GM21528 (cell line): ENCODE measurements around the gene NEURL4.
"Not testable (repeated sequence)": the region's sequence is repeated elsewhere in the genome, so short reads cannot be mapped to it uniquely, and the experiment has no call there.

Experiments
- ATAC-seq: cut with Tn5 transposase; IDR thresholded peaks from one replicate; pipeline ENCODE4 v1.9.1; 2021; ENCODE audit warnings: mild to moderate bottlenecking, moderate library complexity; ENCODE audit not compliant: unreplicated experiment, low FRiP score

The NEURL4 gene

GRCh38 chr17:7347630-7348477 is 18.7 kb upstream of the NEURL4 start:
- no peak for ATAC-seq

- ATAC-seq: no peak
Observed at GRCh38 chr17:7346761-7347614, 17.9 kb upstream of the NEURL4 start.

DNA sequence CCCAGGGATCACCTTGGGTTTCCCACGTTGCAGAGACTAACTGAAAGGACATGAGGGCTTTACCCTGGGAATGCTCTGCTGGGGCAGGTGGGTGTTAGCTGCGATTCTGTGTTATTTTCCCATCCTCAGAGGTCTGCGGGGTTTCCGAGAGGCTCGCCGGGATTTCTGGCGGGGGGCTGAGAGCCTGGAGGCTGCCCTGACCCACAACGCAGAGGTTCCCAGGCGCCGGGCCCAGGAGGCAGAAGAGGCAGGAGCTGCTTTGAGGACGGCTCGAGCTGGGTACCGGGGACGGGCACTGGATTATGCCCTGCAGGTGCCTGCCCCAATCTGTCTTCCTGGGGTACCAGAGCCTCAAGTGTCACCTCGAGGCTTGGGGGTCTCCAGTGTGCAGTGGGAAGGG is 14.1 kb upstream of the NEURL4 start:
- ATAC-seq: no peak

DNA sequence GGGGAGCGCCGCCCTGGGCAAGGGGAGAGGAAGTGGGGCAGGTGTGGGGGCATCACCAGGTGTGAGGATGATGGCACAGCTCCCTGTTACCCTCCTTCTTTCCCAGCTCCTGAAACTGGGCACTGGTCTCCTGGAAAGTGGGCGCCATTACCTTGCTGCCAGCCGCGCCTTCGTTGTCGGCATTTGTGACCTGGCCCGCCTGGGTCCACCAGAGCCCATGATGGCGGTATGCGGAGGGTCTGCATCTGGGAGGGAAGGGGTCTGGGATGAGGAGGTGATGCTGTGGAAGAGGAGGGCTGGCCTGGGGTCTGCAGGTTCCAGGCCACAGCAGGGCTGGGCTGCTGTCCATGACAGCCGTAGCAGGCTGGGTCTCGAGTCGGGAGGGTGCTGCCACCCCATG is 12.7 kb upstream of the NEURL4 start:
- ATAC-seq: no peak

- ATAC-seq: no peak
Observed at GRCh38 chr17:7340179-7340578, 11.0 kb upstream of the NEURL4 start.

GRCh38 chr17:7337600-7337999 is 8.5 kb upstream of the NEURL4 start:
- not testable (repeated sequence) for ATAC-seq

DNA sequence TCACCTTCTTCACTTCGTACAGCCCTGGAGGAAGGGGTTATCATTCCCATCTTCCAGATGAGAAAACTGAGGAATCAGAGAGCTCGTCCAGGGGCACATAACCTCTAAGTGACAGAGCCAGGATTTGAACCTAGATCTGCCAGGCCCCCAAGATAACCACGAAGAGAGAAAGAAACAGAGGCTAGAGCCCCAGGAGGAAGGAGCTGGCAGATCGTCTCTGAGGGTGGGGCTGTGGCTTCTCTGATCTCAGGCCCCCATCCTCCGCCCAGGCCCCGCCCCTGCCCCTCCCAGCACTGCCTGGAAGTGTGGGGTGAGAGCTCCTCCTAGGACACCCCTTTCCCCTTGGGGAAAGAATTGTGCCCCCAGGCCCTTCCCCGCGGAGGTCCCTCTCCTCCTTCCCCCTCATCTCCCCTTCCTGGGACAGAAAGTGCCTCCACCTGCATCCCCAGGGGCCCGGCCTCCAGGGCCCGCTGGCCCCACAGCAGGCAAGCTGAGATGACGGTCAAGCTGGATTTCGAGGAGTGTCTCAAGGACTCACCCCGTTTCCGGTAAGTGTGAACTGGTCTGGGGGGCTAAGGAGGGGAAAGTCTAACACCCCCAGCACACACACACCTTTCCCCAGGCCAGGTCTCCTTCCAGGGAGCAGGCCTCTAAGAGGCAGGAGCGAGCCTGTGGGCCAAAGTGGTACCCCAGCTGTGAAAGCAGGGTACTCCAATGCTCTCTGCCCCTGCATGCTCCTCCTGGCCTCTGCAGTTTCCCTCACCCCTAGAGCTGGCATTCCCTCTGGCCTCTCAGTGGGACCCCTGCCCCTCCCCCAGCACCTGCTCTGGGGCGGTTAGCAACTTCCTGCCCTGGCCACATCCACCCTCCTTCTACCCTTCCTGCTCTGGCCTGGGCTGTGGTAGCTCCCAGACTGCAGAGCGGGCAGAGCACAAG is 7.4 kb upstream of the NEURL4 start, which contains the start of gene ACAP1:
Gene ACAP1, plus strand, starts transcription at position 290 of the 936 bp plus-strand sequence. Its CDS starts 206 bp downstream, at position 496.
- no peak for ATAC-seq

DNA sequence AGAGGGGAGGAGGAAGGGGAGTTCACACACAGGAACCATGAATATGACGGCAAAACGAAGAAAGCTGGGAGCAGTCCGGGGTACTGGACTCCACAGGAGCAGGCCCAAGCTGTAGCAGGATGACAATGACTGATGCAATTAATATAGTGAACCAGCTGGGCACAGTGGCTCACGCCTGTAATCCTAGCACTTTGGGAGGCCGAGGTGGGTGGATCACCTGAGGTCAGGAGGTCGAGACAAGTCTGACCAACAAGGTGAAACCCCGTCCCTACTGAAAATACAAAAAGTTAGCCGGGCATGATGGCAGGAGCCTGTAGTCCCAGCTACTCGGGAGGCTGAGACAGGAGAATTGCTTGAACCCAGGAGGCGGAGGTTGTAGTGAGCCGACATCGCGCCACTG is 6.6 kb upstream of the NEURL4 start:
- not testable (repeated sequence) for ATAC-seq

DNA sequence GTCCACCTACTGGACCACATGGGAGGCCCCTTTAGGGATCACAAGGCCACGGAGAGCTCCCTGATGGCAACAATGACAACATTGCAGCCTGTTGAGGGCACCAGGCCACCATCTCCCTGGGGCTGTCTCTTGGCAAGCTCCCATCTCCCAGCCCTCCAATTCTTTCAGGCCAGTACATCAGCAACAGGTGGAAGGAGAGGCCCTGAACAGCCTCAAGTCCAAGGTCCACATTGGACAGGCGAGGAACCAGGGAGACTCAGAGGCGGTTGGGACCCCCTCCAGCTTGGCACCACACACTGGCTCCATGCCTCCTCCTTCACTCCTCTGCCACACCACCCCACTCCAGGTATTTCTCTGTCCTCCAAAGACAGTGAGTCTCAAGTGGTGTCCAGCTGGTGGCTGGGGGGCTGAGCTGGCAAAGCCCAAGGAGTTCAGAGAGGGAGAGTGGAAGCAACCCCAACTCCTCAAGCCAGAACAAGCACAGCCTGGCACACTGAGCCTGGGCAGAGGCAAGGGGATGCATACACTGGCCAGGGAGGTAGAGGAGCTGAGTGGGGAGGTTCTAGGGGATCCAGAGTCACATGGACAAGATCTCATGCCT is 5.9 kb upstream of the NEURL4 start:
- no peak for ATAC-seq

GRCh38 chr17:7332600-7333069 is 3.5 kb upstream of the NEURL4 start:
- ATAC-seq: not testable (repeated sequence)

- no peak for ATAC-seq
Observed at GRCh38 chr17:7332111-7332510, 3.0 kb upstream of the NEURL4 start.

DNA sequence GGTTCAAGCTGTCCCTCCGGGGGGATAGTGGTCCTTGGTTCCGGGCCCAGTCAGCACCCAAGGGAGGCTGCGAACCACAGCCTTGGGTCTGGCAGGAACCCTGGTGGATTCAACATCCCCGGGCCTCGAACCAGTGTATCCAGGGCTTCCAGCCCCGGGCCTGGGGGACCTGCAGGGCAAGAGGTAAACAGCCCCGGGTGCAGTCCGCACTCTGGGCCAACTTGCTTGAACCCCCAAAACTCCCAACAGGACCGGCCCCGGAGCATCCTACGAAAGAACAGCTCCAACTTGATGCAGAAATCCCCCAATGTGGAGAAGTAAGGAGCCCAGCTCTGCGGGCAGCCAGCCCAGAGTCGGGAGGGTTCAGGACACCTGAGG is 1.5 kb upstream of the NEURL4 start:
- ATAC-seq: peak; percentile 1

- ATAC-seq: peak; percentile 41
Observed at GRCh38 chr17:7329997-7330637, 982 bp upstream of the NEURL4 start.

DNA sequence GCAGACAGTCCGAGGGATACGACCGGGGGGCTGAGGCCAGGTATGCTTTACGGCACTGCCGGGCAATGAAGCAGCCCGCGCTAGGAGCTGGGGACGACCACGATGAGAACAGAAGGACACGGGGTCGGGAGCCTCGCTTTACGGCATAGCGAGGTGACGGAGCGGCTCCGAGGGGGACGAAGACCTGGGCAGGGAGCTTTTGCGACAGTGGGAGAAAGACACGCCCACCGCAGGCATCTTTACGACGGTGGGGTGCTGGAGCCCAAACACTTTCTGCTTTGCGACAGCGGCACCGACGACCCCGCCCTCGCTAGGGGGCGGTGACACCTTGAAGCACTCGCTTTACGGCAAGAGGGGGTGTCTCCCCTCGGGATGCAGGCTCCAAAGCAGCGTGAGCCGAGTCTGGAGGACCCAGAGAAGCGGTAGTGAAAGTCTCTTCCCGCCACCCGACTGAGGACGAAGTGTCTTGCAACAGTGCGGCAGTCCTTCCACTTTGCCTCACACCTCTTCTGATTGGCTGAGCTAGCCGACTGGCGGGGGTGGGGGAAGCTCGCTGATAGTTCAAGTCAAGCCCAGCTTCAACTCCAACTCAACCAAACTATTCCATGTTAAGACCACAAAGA is 350 bp upstream of the NEURL4 start:
- peak; percentile 54 for ATAC-seq

GRCh38 chr17:7328009-7328408 is 1.1 kb downstream of the NEURL4 start:
- ATAC-seq: no peak

GRCh38 chr17:7327501-7327900 is 1.6 kb downstream of the NEURL4 start:
- no peak for ATAC-seq

GRCh38 chr17:7327056-7327455 is 2.1 kb downstream of the NEURL4 start:
- ATAC-seq: no peak

GRCh38 chr17:7326186-7326585 is 2.9 kb downstream of the NEURL4 start:
- ATAC-seq: no peak

DNA sequence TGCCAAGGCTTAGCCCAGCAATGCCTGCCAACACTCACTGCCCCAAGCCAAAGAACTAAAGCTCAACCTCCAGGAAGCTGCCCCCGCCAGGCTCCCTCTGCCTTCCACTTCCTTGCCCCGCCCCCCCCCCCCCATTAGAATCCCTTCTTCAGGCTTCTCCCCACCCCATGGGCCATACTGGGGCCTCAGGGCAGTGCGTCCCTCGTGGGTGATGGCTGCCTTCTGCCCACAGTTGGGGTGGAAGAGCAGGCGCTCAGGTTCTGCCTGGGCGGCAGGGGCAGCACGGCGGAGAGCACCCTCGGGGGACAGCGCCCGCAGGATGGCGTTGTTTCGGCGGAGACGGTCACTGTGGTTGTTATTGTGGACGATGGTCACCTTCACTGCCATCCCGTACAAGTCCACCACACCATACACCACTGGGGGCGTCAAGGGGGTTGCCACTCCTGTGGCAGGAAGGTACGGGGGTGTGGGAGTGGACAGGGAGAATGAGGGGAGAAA is 4.1 kb downstream of the NEURL4 start:
- ATAC-seq: no peak
